ENCODE results near the gene CD79B. TPM values are rescaled to one million over a fixed set of nuclear protein-coding genes. Genes with fewer than 3 reads are reported as not detected.
"Not testable (repeated sequence)": the region's sequence is repeated elsewhere in the genome, so short reads cannot be mapped to it uniquely, and the experiment has no call there.

Gene CD79B
- total RNA-seq, 1 donor from 2014 or later, result 4.7 TPM

GRCh38 chr17:63889026-63889848, 42.9 kb downstream of the CD79B start:
- peak; percentile 46 for TF ChIP-seq CTCF (IDR thresholded peaks at IDR 0.05)
- H3K27ac ChIP-seq; H3K4me3 ChIP-seq; H3K9me3 ChIP-seq; intact Hi-C loops (cut with DNase I); H3K27me3 ChIP-seq (ENCODE audit: low read depth); DNase-seq; H3K36me3 ChIP-seq; H3K4me1 ChIP-seq: not testable (repeated sequence)
- peak; percentile 63 to 73 for ATAC-seq

GRCh38 chr17:63885119-63885518, 47.0 kb downstream of the CD79B start:
- H3K36me3 ChIP-seq; H3K27me3 ChIP-seq (ENCODE audit: low read depth); H3K27ac ChIP-seq; H3K9me3 ChIP-seq; H3K4me3 ChIP-seq; ATAC-seq; intact Hi-C loops (cut with DNase I); H3K4me1 ChIP-seq; DNase-seq: not testable (repeated sequence)

- H3K4me3 ChIP-seq; H3K9me3 ChIP-seq; DNase-seq; H3K36me3 ChIP-seq; H3K27ac ChIP-seq; intact Hi-C loops (cut with DNase I); H3K4me1 ChIP-seq; H3K27me3 ChIP-seq (ENCODE audit: low read depth); ATAC-seq: not testable (repeated sequence)
Observed at GRCh38 chr17:63882626-63883126, 49.5 kb downstream of the CD79B start.

GRCh38 chr17:63881935-63882601, 50.1 kb downstream of the CD79B start, which contains the start of gene GH2:
Gene GH2 (minus strand): TSS chr17:63881944. CDS start chr17:63881801, 143 bp downstream.
- Histone ChIP-seq H3K27me3 (ENCODE audit: low read depth) (no peaks in the 10 kb centered on the region), H3K36me3 (no peaks in the 10 kb centered on the region), H3K4me3 (no peak within 1 kb of the TSS), H3K4me1 (no peaks in the 10 kb centered on the region), H3K9me3 (no peaks in the 10 kb centered on the region), H3K27ac (no peak within 1 kb of the TSS)
- DNase-seq (no peak), ATAC-seq (peak; percentile 82 to 84)
- intact Hi-C loops (cut with DNase I), result no loop called here
- TF ChIP-seq CTCF (IDR thresholded peaks at IDR 0.05), result peak; percentile 56

GRCh38 chr17:63881337-63881736, 50.8 kb downstream of the CD79B start:
- H3K4me1 ChIP-seq; intact Hi-C loops (cut with DNase I); H3K27ac ChIP-seq; H3K4me3 ChIP-seq; DNase-seq; H3K36me3 ChIP-seq; H3K9me3 ChIP-seq; H3K27me3 ChIP-seq (ENCODE audit: low read depth); ATAC-seq: not testable (repeated sequence)

GRCh38 chr17:63880706-63881105, 51.4 kb downstream of the CD79B start:
- H3K27me3 ChIP-seq (ENCODE audit: low read depth), result no peaks in the 10 kb centered on the region
- no peaks in the 10 kb centered on the region for H3K9me3 ChIP-seq
- no peak overlapping the region for H3K4me3 ChIP-seq
- no peak for DNase-seq
- no peak for ATAC-seq
- no peak overlapping the region for H3K27ac ChIP-seq
- H3K4me1 ChIP-seq, result no peaks in the 10 kb centered on the region
- TF ChIP-seq CTCF (IDR thresholded peaks at IDR 0.05), result no peak
- no peaks in the 10 kb centered on the region for H3K36me3 ChIP-seq
- intact Hi-C loops (cut with DNase I), result no loop called here

Other genes with a start within 250 kb of the CD79B start
- gene LIMD2, start 232.2 kb downstream of the CD79B start, total RNA-seq, result 25.9 TPM
- 32.8 TPM for gene STRADA, start 190.5 kb downstream of the CD79B start, total RNA-seq
- 80.2 TPM for gene CCDC47, start 158.7 kb downstream of the CD79B start, total RNA-seq
- 101 TPM for gene DDX42, start 158.2 kb downstream of the CD79B start, total RNA-seq
- gene PSMC5, start 104.9 kb downstream of the CD79B start, total RNA-seq, result 98.6 TPM
- 37.4 TPM for gene FTSJ3, start 104.7 kb downstream of the CD79B start, total RNA-seq
- 80.9 TPM for gene SMARCD2, start 89.6 kb downstream of the CD79B start, total RNA-seq
- not detected for gene CSH2, start 58.7 kb downstream of the CD79B start, total RNA-seq
- gene GH2, start 50.4 kb downstream of the CD79B start, total RNA-seq, result not detected
- gene CSH1, start 35.8 kb downstream of the CD79B start, total RNA-seq, result not detected
- gene CSHL1, start 21.1 kb downstream of the CD79B start, total RNA-seq, result not detected
- gene GH1, start 13.5 kb downstream of the CD79B start, total RNA-seq, result not detected
- gene SCN4A, start 40.6 kb upstream of the CD79B start, total RNA-seq, result 0.18 TPM
- 11.3 TPM for gene PRR29, start 66.0 kb upstream of the CD79B start, total RNA-seq
- gene ICAM2, start 88.3 kb upstream of the CD79B start, total RNA-seq, result 69.2 TPM
- 39.7 TPM for gene ERN1, start 197.8 kb upstream of the CD79B start, total RNA-seq